ENCODE measurements around the gene SNX30. TPM values are rescaled to one million over a fixed set of nuclear protein-coding genes. Genes with fewer than 3 reads are reported as not detected.

The SNX30 gene
- total and polyA plus RNA-seq, 2 experiments from 2014 or later, result 6.4 to 29.1 TPM

DNA sequence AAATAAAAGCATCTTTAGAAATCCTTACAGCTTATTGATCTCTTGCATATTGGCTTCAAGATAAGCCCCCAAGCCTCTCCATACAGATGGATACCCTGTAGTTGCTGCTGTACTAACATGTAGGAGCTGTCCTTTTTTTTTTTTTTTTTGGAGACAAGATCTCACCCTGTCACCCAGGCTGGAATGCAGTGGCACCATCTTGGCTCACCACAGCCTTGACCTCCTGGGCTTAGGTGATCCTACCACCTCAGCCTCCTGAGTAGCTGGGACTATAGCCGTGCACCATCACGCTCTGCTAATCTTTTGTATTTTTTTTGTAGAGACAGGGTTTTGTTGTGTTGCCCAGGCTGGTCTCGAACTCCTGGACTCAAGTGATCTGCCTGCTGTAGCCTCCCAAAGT lies 35.4 kb downstream of the SNX30 start:
- Histone ChIP-seq H3K27me3 (no peaks in the 10 kb centered on the region), H3K9me2 (replicated peaks; ENCODE audit: insufficient read depth) (no peaks in the 10 kb centered on the region), H3K79me2 (peaks cover 70% of the 10 kb centered on the region), H2AFZ (no peak overlapping the region), H3K4me3 (no peak overlapping the region), H3K9me3 (ENCODE audit: low read depth) (no peaks in the 10 kb centered on the region), H3K36me3 (replicated peaks; ENCODE audit: insufficient read depth, low read depth) (no peaks in the 10 kb centered on the region), H3K27ac (no peak overlapping the region), H3K4me1 (ENCODE audit: insufficient read depth) (peaks cover 25% of the 10 kb centered on the region), H3K4me2 (no peak overlapping the region), H4K20me1 (ENCODE audit: insufficient read depth, poor library complexity, severe bottlenecking) (peaks cover 4% of the 10 kb centered on the region)
- DNase-seq (ENCODE audit: low spot score), result no peak
- 100% methylated on average over 3 of the region's 3 CpGs for WGBS (ENCODE audit: low lambda C conversion rate, missing lambda C conversion rate)
- TF ChIP-seq EZH2 (IDR thresholded peaks at IDR 0.05; ENCODE audit: borderline replicate concordance) (no peak), EZH2phosphoT487 (IDR thresholded peaks at IDR 0.05; ENCODE audit: low read depth, severe bottlenecking, unreplicated experiment) (no peak), CTCF (IDR thresholded peaks at IDR 0.05; ENCODE audit: poor library complexity) (no peak)

- H3K79me2 ChIP-seq, result peaks cover 76% of the 10 kb centered on the region
- WGBS (ENCODE audit: low lambda C conversion rate, missing lambda C conversion rate), result 83% methylated on average over 9 of the region's 9 CpGs
- H3K9me3 ChIP-seq (ENCODE audit: low read depth), result no peaks in the 10 kb centered on the region
- H4K20me1 ChIP-seq (ENCODE audit: insufficient read depth, poor library complexity, severe bottlenecking), result peaks cover 4% of the 10 kb centered on the region
- no peak overlapping the region for H2AFZ ChIP-seq
- no peaks in the 10 kb centered on the region for H3K9me2 ChIP-seq (replicated peaks; ENCODE audit: insufficient read depth)
- TF ChIP-seq EZH2phosphoT487 (IDR thresholded peaks at IDR 0.05; ENCODE audit: low read depth, severe bottlenecking, unreplicated experiment), result no peak
- TF ChIP-seq CTCF (IDR thresholded peaks at IDR 0.05; ENCODE audit: poor library complexity), result no peak
- TF ChIP-seq EZH2 (IDR thresholded peaks at IDR 0.05; ENCODE audit: borderline replicate concordance), result no peak
- no peaks in the 10 kb centered on the region for H3K27me3 ChIP-seq
- no peak overlapping the region for H3K4me3 ChIP-seq
- no peak overlapping the region for H3K27ac ChIP-seq
- DNase-seq (ENCODE audit: low spot score), result no peak
- H3K4me2 ChIP-seq, result no peak overlapping the region
- no peaks in the 10 kb centered on the region for H3K36me3 ChIP-seq (replicated peaks; ENCODE audit: insufficient read depth, low read depth)
- peaks cover 25% of the 10 kb centered on the region for H3K4me1 ChIP-seq (ENCODE audit: insufficient read depth)
Observed at GRCh38 chr9:112786829-112787520, 36.4 kb downstream of the SNX30 start.

- no peak overlapping the region for H3K4me3 ChIP-seq
- no peak overlapping the region for H2AFZ ChIP-seq
- peaks cover 20% of the 10 kb centered on the region for H3K4me1 ChIP-seq (ENCODE audit: insufficient read depth)
- 89% methylated on average over 3 of the region's 3 CpGs for WGBS (ENCODE audit: low lambda C conversion rate, missing lambda C conversion rate)
- H3K27ac ChIP-seq, result no peak overlapping the region
- H3K27me3 ChIP-seq, result no peaks in the 10 kb centered on the region
- peaks cover 80% of the 10 kb centered on the region for H3K79me2 ChIP-seq
- no peaks in the 10 kb centered on the region for H3K9me2 ChIP-seq (replicated peaks; ENCODE audit: insufficient read depth)
- no peaks in the 10 kb centered on the region for H3K9me3 ChIP-seq (ENCODE audit: low read depth)
- TF ChIP-seq EZH2 (IDR thresholded peaks at IDR 0.05; ENCODE audit: borderline replicate concordance), result no peak
- TF ChIP-seq CTCF (IDR thresholded peaks at IDR 0.05; ENCODE audit: poor library complexity), result no peak
- TF ChIP-seq EZH2phosphoT487 (IDR thresholded peaks at IDR 0.05; ENCODE audit: low read depth, severe bottlenecking, unreplicated experiment), result no peak
- H3K4me2 ChIP-seq, result no peak overlapping the region
- DNase-seq (ENCODE audit: low spot score), result no peak
- H4K20me1 ChIP-seq (ENCODE audit: insufficient read depth, poor library complexity, severe bottlenecking), result peaks cover 4% of the 10 kb centered on the region
- no peaks in the 10 kb centered on the region for H3K36me3 ChIP-seq (replicated peaks; ENCODE audit: insufficient read depth, low read depth)
Observed at GRCh38 chr9:112787978-112788377, 37.4 kb downstream of the SNX30 start.

All from hepatocyte (in vitro differentiated cells).